ENCODE data around the gene MED15. TPM values are rescaled to one million over a fixed set of nuclear protein-coding genes. Genes with fewer than 3 reads are reported as not detected.

The MED15 gene
- total RNA-seq, 2 donors from 2014 or later, result 61.4 to 62.7 TPM

DNA sequence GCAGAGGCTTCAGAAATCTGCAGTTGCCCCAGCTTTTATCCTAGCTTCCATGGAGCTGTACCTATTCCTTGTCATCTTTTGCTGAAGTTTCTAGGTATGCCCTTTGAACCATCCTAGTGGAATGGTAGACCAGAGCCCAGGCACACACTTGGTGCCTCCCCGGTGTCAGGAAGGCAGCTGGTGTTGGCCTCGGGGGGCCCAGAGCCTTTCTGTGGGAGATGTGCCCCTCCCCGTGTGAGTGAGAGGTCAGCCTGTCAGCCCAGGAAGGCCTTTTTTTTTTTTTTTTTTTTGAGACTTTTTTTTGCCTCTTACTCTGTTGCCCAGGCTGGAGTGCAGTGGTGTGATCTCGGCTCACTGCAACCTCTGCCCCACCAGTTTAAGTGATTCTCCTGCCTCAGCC lies 58.4 kb downstream of the MED15 start:
- H3K4me1 Mint-ChIP-seq, result peaks cover 2% of the 10 kb centered on the region
- Histone ChIP-seq H3K27ac (ENCODE audit: low read depth, low read length) (no peak overlapping the region), H3K9ac (ENCODE audit: extremely low read depth, low read length, poor library complexity, severe bottlenecking) (no peak overlapping the region), H3K4me3 (ENCODE audit: low read length) (no peak overlapping the region), H3K27me3 (ENCODE audit: control insufficient read depth, insufficient read depth, low read length, poor library complexity, severe bottlenecking) (no peaks in the 10 kb centered on the region), H3K36me3 (ENCODE audit: control insufficient read depth, insufficient read depth, low read length) (peaks cover 78% of the 10 kb centered on the region), H3K9me3 (ENCODE audit: control insufficient read depth, low read length) (no peaks in the 10 kb centered on the region), H3K4me1 (ENCODE audit: control insufficient read depth, insufficient read depth, low read length) (no peaks in the 10 kb centered on the region)
- 89 to 93% methylated on average over 3 to 4 of the region's 4 CpGs for WGBS, 2 experiments (ENCODE audit: insufficient coverage in 1 of 2, insufficient read length in 1 of 2)
- no peaks in the 10 kb centered on the region for H3K9me3 Mint-ChIP-seq
- H3K27ac Mint-ChIP-seq, result no peak overlapping the region
- TF ChIP-seq, protein P1, sequence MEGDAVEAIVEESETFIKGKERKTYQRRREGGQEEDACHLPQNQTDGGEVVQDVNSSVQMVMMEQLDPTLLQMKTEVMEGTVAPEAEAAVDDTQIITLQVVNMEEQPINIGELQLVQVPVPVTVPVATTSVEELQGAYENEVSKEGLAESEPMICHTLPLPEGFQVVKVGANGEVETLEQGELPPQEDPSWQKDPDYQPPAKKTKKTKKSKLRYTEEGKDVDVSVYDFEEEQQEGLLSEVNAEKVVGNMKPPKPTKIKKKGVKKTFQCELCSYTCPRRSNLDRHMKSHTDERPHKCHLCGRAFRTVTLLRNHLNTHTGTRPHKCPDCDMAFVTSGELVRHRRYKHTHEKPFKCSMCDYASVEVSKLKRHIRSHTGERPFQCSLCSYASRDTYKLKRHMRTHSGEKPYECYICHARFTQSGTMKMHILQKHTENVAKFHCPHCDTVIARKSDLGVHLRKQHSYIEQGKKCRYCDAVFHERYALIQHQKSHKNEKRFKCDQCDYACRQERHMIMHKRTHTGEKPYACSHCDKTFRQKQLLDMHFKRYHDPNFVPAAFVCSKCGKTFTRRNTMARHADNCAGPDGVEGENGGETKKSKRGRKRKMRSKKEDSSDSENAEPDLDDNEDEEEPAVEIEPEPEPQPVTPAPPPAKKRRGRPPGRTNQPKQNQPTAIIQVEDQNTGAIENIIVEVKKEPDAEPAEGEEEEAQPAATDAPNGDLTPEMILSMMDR (conservative IDR thresholded peaks at IDR 0.05), result no peak
- H3K36me3 Mint-ChIP-seq (ENCODE audit: low read depth), result peaks cover 66% of the 10 kb centered on the region
- no peak overlapping the region for H3K4me3 Mint-ChIP-seq
- no peaks in the 10 kb centered on the region for H3K27me3 Mint-ChIP-seq (ENCODE audit: insufficient read depth)
- no peak for DNase-seq

DNA sequence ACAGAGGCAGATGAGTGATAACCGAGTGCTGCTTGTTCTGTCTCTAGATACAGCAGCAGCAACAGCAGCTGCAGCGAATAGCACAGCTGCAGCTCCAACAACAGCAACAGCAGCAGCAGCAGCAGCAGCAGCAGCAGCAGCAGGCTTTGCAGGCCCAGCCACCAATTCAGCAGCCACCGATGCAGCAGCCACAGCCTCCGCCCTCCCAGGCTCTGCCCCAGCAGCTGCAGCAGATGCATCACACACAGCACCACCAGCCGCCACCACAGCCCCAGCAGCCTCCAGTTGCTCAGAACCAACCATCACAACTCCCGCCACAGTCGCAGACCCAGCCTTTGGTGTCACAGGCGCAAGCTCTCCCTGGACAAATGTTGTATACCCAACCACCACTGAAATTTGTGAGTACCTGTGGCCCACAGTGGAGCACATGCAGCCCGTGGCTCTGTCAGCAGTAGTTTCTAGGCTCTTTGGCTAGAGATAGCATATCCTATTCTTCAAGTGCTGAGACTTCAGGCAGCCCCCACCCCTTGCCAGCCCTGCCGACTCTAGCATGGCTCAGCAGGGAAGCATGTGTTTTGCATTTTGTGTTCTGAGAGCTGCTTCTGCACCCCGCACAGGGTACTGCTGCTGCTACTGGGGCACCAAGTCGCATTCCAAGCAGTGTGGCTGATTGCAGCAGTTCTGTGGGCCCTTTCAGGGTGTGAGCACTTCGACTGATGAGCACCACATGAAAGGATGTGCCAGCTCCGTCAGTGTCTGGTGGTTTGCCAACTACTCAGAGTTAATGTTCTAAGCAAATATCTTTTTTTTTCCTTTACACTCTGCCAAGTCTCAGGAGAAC lies 59.2 kb downstream of the MED15 start:
- Histone ChIP-seq H3K9me3 (ENCODE audit: control insufficient read depth, low read length) (no peaks in the 10 kb centered on the region), H3K27ac (ENCODE audit: low read depth, low read length) (no peak overlapping the region), H3K36me3 (ENCODE audit: control insufficient read depth, insufficient read depth, low read length) (peaks cover 81% of the 10 kb centered on the region), H3K4me3 (ENCODE audit: low read length) (no peak overlapping the region), H3K9ac (ENCODE audit: extremely low read depth, low read length, poor library complexity, severe bottlenecking) (no peak overlapping the region), H3K27me3 (ENCODE audit: control insufficient read depth, insufficient read depth, low read length, poor library complexity, severe bottlenecking) (no peaks in the 10 kb centered on the region), H3K4me1 (ENCODE audit: control insufficient read depth, insufficient read depth, low read length) (no peaks in the 10 kb centered on the region)
- H3K27ac Mint-ChIP-seq, result peak overlapping the region; percentile 74
- no peaks in the 10 kb centered on the region for H3K27me3 Mint-ChIP-seq (ENCODE audit: insufficient read depth)
- 94 to 99% methylated on average over 10 to 14 of the region's 14 CpGs for WGBS, 2 experiments (ENCODE audit: insufficient coverage in 1 of 2, insufficient read length in 1 of 2)
- TF ChIP-seq, protein P1 (conservative IDR thresholded peaks at IDR 0.05), result no peak
- no peak overlapping the region for H3K4me3 Mint-ChIP-seq
- no peaks in the 10 kb centered on the region for H3K9me3 Mint-ChIP-seq
- no peak for DNase-seq
- H3K4me1 Mint-ChIP-seq, result peaks cover 2% of the 10 kb centered on the region
- peaks cover 65% of the 10 kb centered on the region for H3K36me3 Mint-ChIP-seq (ENCODE audit: low read depth)

DNA sequence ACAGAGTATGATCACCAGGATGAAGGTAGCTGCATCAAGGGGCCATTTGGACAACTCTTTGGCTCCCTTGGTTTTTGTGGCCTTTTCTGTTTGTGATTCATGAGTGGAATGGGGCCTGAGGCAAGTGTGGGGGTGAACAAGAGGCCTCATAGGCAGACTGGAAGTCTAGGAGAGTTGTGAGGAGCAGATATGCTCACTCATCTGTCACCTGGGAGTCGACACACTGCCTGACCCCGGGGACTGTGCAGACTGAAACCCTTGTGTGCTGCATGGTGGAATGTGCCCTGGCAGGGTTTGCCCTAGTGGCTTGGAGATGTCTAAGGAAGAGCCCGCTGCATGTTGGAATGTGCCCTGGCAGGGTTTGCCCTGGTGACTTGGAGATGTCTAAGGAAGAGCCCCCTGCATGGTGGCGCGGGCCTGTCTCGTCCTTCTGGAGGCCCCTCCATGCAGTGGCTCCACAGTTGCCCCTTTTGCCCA lies 60.0 kb downstream of the MED15 start:
- peaks cover 64% of the 10 kb centered on the region for H3K36me3 Mint-ChIP-seq (ENCODE audit: low read depth)
- Histone ChIP-seq H3K4me3 (ENCODE audit: low read length) (no peak overlapping the region), H3K9me3 (ENCODE audit: control insufficient read depth, low read length) (no peaks in the 10 kb centered on the region), H3K27me3 (ENCODE audit: control insufficient read depth, insufficient read depth, low read length, poor library complexity, severe bottlenecking) (no peaks in the 10 kb centered on the region), H3K36me3 (ENCODE audit: control insufficient read depth, insufficient read depth, low read length) (peaks cover 81% of the 10 kb centered on the region), H3K4me1 (ENCODE audit: control insufficient read depth, insufficient read depth, low read length) (no peaks in the 10 kb centered on the region), H3K27ac (ENCODE audit: low read depth, low read length) (no peak overlapping the region), H3K9ac (ENCODE audit: extremely low read depth, low read length, poor library complexity, severe bottlenecking) (no peak overlapping the region)
- H3K27ac Mint-ChIP-seq, result no peak overlapping the region
- H3K27me3 Mint-ChIP-seq (ENCODE audit: insufficient read depth), result no peaks in the 10 kb centered on the region
- H3K9me3 Mint-ChIP-seq, result no peaks in the 10 kb centered on the region
- peaks cover 2% of the 10 kb centered on the region for H3K4me1 Mint-ChIP-seq
- 86 to 94% methylated on average over 4 to 6 of the region's 6 CpGs for WGBS, 2 experiments (ENCODE audit: insufficient coverage in 1 of 2, insufficient read length in 1 of 2)
- no peak for DNase-seq
- no peak overlapping the region for H3K4me3 Mint-ChIP-seq
- TF ChIP-seq, protein P1 (conservative IDR thresholded peaks at IDR 0.05), result no peak

All from endodermal cell (in vitro differentiated cells).